ENCODE measurements around the gene CREBBP. TPM values are rescaled to one million over a fixed set of nuclear protein-coding genes. Genes with fewer than 3 reads are reported as not detected.
A peak's percentile ranks its signal among the peaks of the same experiment; 100 is the strongest.
"Not testable (repeated sequence)": the region's sequence is repeated elsewhere in the genome, so short reads cannot be mapped to it uniquely, and the experiment has no call there.

CREBBP gene
- total RNA-seq, 2 experiments from 2014 or later, result 29.9 to 33.0 TPM

DNA sequence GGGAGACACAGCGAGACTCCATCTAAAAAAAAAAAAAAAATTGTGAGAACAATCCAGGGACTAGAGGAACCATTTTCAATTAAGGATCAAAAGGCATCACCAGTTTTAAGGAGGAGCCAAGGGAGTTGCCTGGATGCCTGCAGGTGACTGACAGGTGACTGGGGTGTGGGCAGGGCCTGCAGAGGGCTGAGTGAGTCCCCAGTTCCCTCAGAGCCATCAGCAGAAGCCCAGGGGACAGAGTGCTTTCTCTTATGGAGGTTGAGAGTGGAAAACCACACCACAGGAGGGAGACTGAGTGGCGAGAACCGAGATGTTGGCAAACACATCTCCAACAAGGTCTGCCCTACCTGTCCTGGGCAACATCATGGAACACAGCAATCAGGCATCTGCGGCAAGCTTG is 27.1 kb upstream of the CREBBP start:
- intact Hi-C loops (cut with micrococcal nuclease), result no loop called here
- DNase-seq, result no peak
- Mint-ChIP-seq H3K9me3 (no peaks in the 10 kb centered on the region), H3K27me3 (ENCODE audit: low read depth) (peaks cover 1% of the 10 kb centered on the region), H3K4me3 (no peak overlapping the region), H3K27ac (no peak overlapping the region), H3K4me1 (ENCODE audit: low read depth) (no peaks in the 10 kb centered on the region), H3K36me3 (ENCODE audit: low read depth) (no peaks in the 10 kb centered on the region)
- CTCF ChIA-PET, result no interaction called here

- no peaks in the 10 kb centered on the region for H3K9me3 Mint-ChIP-seq
These were observed 25.9 kb upstream of the CREBBP start for GRCh38 chr16:3906363-3906762.

GRCh38 chr16:3904875-3905274 is 24.4 kb upstream of the CREBBP start:
- peaks cover 1% of the 10 kb centered on the region for H3K27me3 Mint-ChIP-seq (ENCODE audit: low read depth)
- no peak overlapping the region for H3K27ac Mint-ChIP-seq
- H3K36me3 Mint-ChIP-seq (ENCODE audit: low read depth), result no peaks in the 10 kb centered on the region
- H3K4me3 Mint-ChIP-seq, result no peak overlapping the region
- intact Hi-C loops (cut with micrococcal nuclease), result no loop called here
- no peaks in the 10 kb centered on the region for H3K4me1 Mint-ChIP-seq (ENCODE audit: low read depth)
- no peak for DNase-seq
- CTCF ChIA-PET, result interaction anchor here (0.6 kb wide), 2 partner anchors 20 to 601 kb away, joined by 3 read pairs; no protein-coding TSS in a partner anchor
- H3K9me3 Mint-ChIP-seq, result no peaks in the 10 kb centered on the region

More at GRCh38 chr16:3906363-3906762, 25.9 kb upstream of the CREBBP start:
- no peak for DNase-seq
- Mint-ChIP-seq H3K36me3 (ENCODE audit: low read depth) (no peaks in the 10 kb centered on the region), H3K4me3 (no peak overlapping the region), H3K4me1 (ENCODE audit: low read depth) (no peaks in the 10 kb centered on the region), H3K27me3 (ENCODE audit: low read depth) (peaks cover 1% of the 10 kb centered on the region), H3K27ac (no peak overlapping the region)
- intact Hi-C loops (cut with micrococcal nuclease), result no loop called here
- CTCF ChIA-PET, result no interaction called here

DNA sequence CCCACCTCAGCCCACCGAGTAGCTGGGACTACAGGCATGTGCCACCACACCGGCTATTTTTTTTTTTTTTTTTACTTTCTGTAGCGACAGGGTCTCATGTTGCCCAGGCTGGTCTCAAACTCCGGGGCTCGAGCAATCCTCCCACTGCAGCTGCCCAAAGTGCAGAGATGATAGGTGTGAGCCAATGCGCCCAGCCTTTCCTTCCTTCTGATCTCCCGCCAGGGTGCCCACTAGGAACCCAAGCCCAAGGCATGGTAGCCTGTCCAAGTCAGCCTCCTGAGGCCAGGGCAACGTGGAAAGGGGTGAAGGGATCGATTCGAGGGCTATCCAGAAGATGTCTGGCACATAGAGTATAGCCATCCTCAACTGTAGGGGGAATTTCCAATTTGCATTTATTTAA is 9.6 kb upstream of the CREBBP start:
- Mint-ChIP-seq H3K4me1 (ENCODE audit: low read depth) (no peaks in the 10 kb centered on the region), H3K27ac (no peak overlapping the region), H3K4me3 (no peak overlapping the region), H3K27me3 (ENCODE audit: low read depth) (peaks cover 1% of the 10 kb centered on the region), H3K36me3 (ENCODE audit: low read depth) (no peaks in the 10 kb centered on the region), H3K9me3 (peaks cover 1% of the 10 kb centered on the region)
- DNase-seq, result no peak
- CTCF ChIA-PET, result no interaction called here
- intact Hi-C loops (cut with micrococcal nuclease), result no loop called here

GRCh38 chr16:3889059-3889458 is 8.5 kb upstream of the CREBBP start:
- no peak for DNase-seq
- H3K36me3 Mint-ChIP-seq (ENCODE audit: low read depth), result no peaks in the 10 kb centered on the region
- no peak overlapping the region for H3K4me3 Mint-ChIP-seq
- no peaks in the 10 kb centered on the region for H3K4me1 Mint-ChIP-seq (ENCODE audit: low read depth)
- H3K27ac Mint-ChIP-seq, result no peak overlapping the region
- no peaks in the 10 kb centered on the region for H3K9me3 Mint-ChIP-seq
- intact Hi-C loops (cut with micrococcal nuclease), result no loop called here
- H3K27me3 Mint-ChIP-seq (ENCODE audit: low read depth), result peaks cover 1% of the 10 kb centered on the region
- CTCF ChIA-PET, result no interaction called here

DNA sequence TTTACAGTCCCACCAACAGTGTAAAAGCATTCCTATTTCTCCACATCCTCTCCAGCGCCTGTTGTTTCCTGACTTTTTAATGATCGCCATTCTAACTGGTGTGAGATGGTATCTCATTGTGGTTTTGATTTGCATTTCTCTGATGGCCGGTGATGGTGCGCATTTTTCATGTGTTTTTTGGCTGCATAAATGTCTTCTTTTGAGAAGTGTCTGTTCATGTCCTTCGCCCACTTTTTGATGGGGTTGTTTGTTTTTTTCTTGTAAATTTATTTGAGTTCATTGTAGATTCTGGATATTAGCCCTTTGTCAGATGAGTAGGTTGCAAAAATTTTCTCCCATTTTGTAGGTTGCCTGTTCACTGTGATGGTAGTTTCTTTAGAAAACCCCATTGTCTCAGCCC is 5.5 kb upstream of the CREBBP start:
- H3K4me1 Mint-ChIP-seq (ENCODE audit: low read depth); intact Hi-C loops (cut with micrococcal nuclease); H3K4me3 Mint-ChIP-seq; H3K27me3 Mint-ChIP-seq (ENCODE audit: low read depth); H3K27ac Mint-ChIP-seq; H3K9me3 Mint-ChIP-seq; CTCF ChIA-PET; DNase-seq; H3K36me3 Mint-ChIP-seq (ENCODE audit: low read depth): not testable (repeated sequence)

- Mint-ChIP-seq H3K27ac (no peak overlapping the region), H3K27me3 (ENCODE audit: low read depth) (no peaks in the 10 kb centered on the region), H3K36me3 (ENCODE audit: low read depth) (no peaks in the 10 kb centered on the region), H3K9me3 (no peaks in the 10 kb centered on the region), H3K4me1 (ENCODE audit: low read depth) (peaks cover 3% of the 10 kb centered on the region), H3K4me3 (no peak overlapping the region)
- CTCF ChIA-PET, result no interaction called here
- intact Hi-C loops (cut with micrococcal nuclease), result loop anchor here (5.0 kb wide), 1 partner anchor 533 kb away; the partner anchor contains the start of gene CORO7
- DNase-seq, result no peak
These were observed 3.9 kb upstream of the CREBBP start for GRCh38 chr16:3884398-3884797.

DNA sequence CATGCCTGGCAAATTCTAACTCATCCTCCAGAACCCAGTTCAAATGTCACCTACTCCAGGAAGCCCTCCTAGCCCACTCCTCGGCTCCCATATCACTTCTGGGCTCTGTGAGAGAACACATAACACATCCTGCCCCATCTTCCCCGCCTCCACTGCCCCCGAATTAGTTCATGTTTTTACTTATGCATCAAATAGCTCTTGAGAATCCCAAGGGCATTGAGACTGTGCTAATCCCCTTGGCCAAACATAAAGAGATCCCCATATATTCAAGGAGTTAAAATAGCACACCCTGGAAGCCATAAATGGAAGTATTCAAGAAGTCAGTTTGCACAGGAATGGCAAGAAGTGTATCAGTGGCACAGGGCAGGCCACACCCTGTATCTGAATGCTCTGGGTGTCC is 2.0 kb upstream of the CREBBP start:
- H3K36me3 Mint-ChIP-seq (ENCODE audit: low read depth), result peaks cover 12% of the 10 kb centered on the region
- intact Hi-C loops (cut with micrococcal nuclease), result loop anchor here (5.0 kb wide), 1 partner anchor 535 kb away; the partner anchor contains the start of gene CORO7
- CTCF ChIA-PET, result no interaction called here
- no peaks in the 10 kb centered on the region for H3K27me3 Mint-ChIP-seq (ENCODE audit: low read depth)
- no peak overlapping the region for H3K27ac Mint-ChIP-seq
- DNase-seq, result no peak
- H3K4me3 Mint-ChIP-seq, result peak overlapping the region; percentile 72
- no peaks in the 10 kb centered on the region for H3K9me3 Mint-ChIP-seq
- peaks cover 19% of the 10 kb centered on the region for H3K4me1 Mint-ChIP-seq (ENCODE audit: low read depth)

DNA sequence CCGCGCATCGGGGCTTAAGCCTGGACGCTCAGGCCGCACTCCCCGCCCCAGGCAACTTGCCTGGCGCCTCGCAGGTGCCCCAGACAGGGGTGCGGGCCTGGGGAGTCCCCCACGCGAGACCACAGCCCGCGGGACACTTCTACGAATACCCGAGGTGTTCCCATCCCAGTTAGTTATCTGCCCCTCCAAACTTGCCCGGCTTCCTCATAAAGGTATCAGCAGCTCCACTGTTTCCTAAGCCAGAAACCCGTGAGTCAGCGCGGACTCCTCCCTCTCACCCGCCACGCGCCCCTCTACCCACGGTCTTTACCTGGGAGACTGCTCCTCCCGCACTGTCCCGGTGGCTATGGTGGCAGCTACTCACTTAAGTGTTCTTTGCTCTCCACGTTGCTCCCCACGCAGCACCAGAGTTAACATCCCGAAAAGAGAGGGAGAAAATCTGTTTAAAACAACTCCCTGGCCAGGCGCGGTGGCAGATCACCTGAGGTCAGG is 1.0 kb upstream of the CREBBP start:
- CTCF ChIA-PET, result no interaction called here
- DNase-seq, result peak; percentile 17
- no peaks in the 10 kb centered on the region for H3K9me3 Mint-ChIP-seq
- peak overlapping the region; percentile 72 for H3K4me3 Mint-ChIP-seq
- H3K27me3 Mint-ChIP-seq (ENCODE audit: low read depth), result no peaks in the 10 kb centered on the region
- H3K4me1 Mint-ChIP-seq (ENCODE audit: low read depth), result peaks cover 29% of the 10 kb centered on the region
- H3K27ac Mint-ChIP-seq, result no peak overlapping the region
- intact Hi-C loops (cut with micrococcal nuclease), result loop anchor here (5.0 kb wide), 1 partner anchor 536 kb away; the partner anchor contains the start of gene CORO7
- H3K36me3 Mint-ChIP-seq (ENCODE audit: low read depth), result peaks cover 12% of the 10 kb centered on the region

DNA sequence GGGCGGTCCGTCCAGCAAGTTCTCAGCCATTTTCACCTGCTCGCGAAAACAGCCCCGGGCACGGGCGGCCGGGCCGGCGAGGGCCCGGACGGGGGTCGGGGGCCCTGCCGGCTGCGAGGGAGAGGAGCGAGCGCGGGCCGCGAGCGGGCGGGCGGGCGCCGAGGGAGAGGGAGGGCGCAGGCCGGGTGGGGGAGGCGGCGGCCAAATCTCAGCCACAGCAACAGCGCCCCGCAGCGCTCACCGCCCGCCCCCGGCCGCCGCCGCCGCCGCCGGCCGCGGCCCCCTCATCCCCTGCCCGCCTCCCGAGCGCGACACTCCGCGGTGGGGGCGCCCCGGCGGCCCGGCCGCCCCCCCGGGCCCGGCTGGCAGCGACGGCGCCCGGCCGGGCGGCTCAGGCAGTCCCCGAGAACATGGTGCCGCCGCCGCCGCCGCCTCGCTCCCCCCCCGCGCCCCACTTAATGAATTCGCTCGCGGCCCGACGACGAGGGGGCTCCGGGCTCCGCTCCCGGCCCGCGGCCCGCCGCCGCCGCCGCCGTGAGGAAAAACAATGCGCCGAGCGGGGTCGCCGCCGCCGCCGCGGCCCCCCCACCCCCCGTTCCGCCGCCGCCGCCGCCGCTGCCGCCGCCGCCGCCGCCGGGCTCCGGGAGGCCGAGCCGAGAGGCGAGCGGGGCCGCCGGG is 487 bp downstream of the CREBBP start:
- Mint-ChIP-seq H3K4me3 (peak overlapping the region; percentile 88), H3K27ac (no peak overlapping the region), H3K36me3 (ENCODE audit: low read depth) (peaks cover 12% of the 10 kb centered on the region), H3K9me3 (no peaks in the 10 kb centered on the region), H3K27me3 (ENCODE audit: low read depth) (no peaks in the 10 kb centered on the region), H3K4me1 (ENCODE audit: low read depth) (peaks cover 42% of the 10 kb centered on the region)
- CTCF ChIA-PET, result interaction anchor here (0.9 to 1.7 kb wide), 4 partner anchors 14 to 101 kb away, joined by 3 to 5 read pairs (median 3); no protein-coding TSS in a partner anchor
- DNase-seq, result peak; percentile 75
- intact Hi-C loops (cut with micrococcal nuclease), result loop anchor here (1.0 to 5.0 kb wide), 9 partner anchors 9 to 537 kb away; partner anchors contain the start of genes CORO7, SLX4 and TRAP1

GRCh38 chr16:3879258-3879886 is 1.1 kb downstream of the CREBBP start:
- Mint-ChIP-seq H3K27me3 (ENCODE audit: low read depth) (no peaks in the 10 kb centered on the region), H3K4me1 (ENCODE audit: low read depth) (peaks cover 46% of the 10 kb centered on the region), H3K36me3 (ENCODE audit: low read depth) (peaks cover 12% of the 10 kb centered on the region), H3K27ac (peak overlapping the region; percentile 79), H3K4me3 (peak overlapping the region; percentile 88), H3K9me3 (no peaks in the 10 kb centered on the region)
- peak; percentile 20 for DNase-seq
- CTCF ChIA-PET, result interaction anchor here (0.6 to 1.7 kb wide), 5 partner anchors 13 to 188 kb away, joined by 3 to 5 read pairs (median 3); no protein-coding TSS in a partner anchor
- intact Hi-C loops (cut with micrococcal nuclease), result loop anchor here (1.0 to 5.0 kb wide), 5 partner anchors 8 to 373 kb away; no protein-coding TSS in a partner anchor

DNA sequence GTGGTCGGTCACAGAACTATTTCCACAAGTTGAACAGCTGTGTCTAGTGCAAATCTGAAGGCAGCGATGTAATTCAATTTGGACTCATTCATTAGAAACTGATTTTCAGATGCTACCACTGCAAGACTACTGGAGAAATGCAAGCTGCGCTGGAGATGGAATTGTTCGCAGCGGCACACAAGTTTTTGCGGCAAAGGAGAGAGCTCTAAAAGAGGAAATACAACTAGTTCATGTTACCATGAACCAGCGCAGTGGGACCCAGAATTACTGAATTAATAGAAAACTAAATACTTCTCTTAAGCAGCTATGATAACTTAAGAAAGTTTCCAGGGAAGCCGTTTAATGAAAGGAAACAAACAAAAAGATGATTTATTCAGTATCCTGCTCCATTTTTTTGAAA is 1.9 kb downstream of the CREBBP start:
- CTCF ChIA-PET, result interaction anchor here (0.7 to 1.7 kb wide), 5 partner anchors 24 to 187 kb away, joined by 3 to 5 read pairs (median 4); no protein-coding TSS in a partner anchor
- H3K4me1 Mint-ChIP-seq (ENCODE audit: low read depth), result peaks cover 54% of the 10 kb centered on the region

More for the DNA sequence above, 1.9 kb downstream of the CREBBP start:
- no peaks in the 10 kb centered on the region for H3K27me3 Mint-ChIP-seq (ENCODE audit: low read depth)
- peaks cover 12% of the 10 kb centered on the region for H3K36me3 Mint-ChIP-seq (ENCODE audit: low read depth)
- intact Hi-C loops (cut with micrococcal nuclease), result loop anchor here (1.0 to 5.0 kb wide), 5 partner anchors 7 to 374 kb away; no protein-coding TSS in a partner anchor
- H3K9me3 Mint-ChIP-seq, result no peaks in the 10 kb centered on the region
- peak overlapping the region; percentile 88 for H3K4me3 Mint-ChIP-seq
- H3K27ac Mint-ChIP-seq, result peak overlapping the region; percentile 79
- no peak for DNase-seq

Measured in activated naive CD4-positive, alpha-beta T cell treated with anti-CD3 and anti-CD28 coated beads for 36 hours (primary cell).